NOMO-1 (cell line): ENCODE results near the gene EEA1.
A peak's percentile ranks its signal among the peaks of the same experiment; 100 is the strongest.
"Not testable (repeated sequence)": the region's sequence is repeated elsewhere in the genome, so short reads cannot be mapped to it uniquely, and the experiment has no call there.

Experiments used
- DNase-seq, 2 experiments: peaks; one replicate each; lab custom pipeline; 2025; ENCODE audit not compliant: unreplicated experiment in 2 of 2; lab: John Stamatoyannopoulos, UW

The EEA1 gene

DNA sequence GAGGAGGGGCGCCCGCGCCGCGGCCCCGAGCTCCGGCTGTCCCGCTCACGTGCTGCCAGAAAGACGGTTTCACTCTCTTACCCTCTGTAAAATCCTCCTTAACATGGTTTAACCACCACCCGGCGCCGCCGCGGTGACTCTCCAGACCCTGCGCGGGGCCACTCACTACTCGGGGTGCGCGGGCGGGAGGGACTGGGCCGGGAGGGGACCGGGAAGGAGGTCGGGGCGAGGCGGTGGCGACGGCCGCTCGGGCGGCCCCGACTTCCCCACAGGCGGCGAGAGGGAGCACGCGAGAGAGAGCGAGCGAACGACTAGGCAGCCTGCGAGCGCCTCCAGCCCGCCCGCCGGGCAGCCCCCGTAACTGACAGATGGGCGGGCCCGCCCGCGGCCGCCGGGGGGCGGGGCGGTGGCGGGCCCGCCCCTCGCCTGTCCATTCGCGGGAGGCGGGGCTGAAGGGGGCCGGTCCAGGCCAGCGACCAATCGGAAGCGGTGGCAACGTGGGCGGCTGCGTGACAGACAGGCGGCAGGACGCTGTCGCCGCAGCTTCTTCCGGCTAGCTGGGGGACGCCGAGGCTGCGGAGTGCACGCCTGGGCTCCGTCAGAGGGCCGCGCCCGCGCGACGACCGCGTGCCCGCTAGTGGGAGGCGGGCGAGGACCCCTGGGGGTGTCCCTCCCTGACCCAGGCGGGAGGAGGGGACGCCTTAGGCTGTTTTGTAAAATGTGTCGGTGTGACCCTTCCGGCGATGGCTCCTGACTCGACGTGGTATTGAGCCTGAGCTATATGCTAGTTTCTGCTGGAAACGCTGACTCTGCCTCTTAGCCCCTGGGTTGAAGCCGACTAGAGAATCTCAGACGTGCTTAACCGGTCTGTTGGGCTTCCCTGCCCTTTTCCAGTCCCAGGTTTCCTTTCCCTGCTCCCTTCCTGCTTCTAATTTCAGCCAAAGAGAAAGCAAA is at the start of gene EEA1:
EEA1 (minus strand) TSS at position 334 of the 954 bp plus-strand sequence; CDS start at position 105, 229 bp downstream.
- DNase-seq: peak; percentile 88 to 97

- DNase-seq: no peak
Measured at GRCh38 chr12:92978607-92979006, 49.5 kb upstream of the EEA1 start.

DNA sequence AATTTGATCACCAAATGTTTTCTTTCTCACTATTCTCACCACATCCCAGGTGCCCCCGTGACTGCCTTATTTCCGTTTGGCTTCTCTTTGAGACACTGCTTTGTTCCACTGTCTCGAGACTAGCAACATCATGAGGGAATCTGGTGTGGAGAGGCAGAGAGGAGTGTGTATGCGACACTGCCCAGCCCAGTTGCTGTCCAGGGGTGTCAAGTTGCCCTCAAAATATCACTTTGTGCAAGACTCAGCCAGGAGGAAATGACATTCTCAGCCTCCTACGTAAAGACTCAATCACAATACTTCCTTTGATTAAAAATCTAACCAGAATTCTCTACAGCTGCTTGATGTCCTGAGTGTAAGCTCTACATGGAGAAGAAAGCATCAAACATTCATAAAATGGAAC is 48.2 kb upstream of the EEA1 start:
- DNase-seq: no peak

DNA sequence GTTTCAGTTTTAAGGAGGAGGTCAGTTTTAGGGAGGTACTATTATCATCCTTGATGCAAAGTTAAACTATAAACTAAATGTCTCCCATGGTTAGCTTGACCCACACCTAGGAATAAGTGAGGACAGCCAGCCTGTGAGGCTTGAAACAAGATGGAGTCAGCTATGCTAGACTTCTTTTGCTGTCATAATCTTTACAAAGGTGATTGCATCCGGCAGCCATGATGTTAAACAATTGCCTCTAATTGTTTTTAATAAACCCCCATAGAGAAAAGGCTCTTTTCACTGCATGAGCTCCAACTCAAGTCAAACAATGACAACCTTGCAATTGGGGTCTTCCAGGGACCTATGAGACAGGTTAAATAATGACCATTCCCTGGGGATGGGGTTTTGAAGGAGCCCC is 45.7 kb upstream of the EEA1 start:
- no peak for DNase-seq

DNA sequence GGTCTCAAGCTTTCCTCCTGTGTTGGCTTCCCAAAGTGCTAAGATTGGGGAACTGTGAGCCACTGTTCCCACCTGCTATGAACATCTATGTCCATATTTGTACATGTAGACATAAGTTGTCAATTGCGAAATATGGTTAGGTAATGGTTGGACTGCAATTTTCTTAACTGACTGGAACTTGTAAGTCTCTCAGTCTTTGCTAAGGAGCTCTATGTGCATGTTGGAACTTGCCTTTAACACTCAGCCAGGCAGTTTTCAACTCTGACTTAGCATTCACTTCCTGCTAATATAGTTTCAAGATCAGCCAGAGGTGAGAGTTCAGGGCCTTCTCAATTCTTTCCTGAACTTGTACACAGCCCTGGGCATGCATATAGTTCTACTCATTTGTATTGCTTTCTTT is 44.5 kb upstream of the EEA1 start:
- DNase-seq: peak; percentile 72 to 94

DNA sequence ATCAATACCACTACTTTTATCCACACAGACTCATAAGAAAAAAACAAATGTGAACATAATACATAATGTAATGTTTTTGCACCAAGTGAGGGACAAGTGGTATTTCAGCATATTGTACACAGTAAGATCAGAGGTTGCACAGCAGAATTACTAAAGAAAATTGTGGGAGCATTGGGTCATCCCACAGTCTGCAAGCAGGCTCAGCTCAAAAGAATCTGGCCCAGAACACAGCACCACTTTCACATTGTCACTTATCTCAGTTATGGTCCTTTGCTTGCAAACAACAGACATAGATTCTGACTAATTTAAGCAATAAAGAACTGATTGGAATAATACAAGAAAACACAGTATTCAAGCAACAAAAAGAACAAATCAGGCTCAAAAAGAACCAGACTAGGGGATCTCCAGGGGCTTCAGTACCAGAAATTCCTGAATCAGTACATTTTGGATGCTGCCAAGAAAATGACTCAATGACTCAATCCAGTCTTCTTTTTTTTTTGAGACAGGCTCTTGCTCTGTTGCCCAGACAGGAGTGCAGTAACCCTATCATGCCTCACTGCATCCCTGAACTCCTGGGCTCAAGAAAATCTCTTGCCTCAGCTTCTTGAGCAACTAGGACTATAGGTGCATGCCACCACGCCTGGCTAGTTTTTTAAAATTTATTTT is 42.9 kb upstream of the EEA1 start:
- no peak for DNase-seq

- no peak for DNase-seq
Measured at GRCh38 chr12:92968176-92968813, 39.2 kb upstream of the EEA1 start.

GRCh38 chr12:92964378-92964777 is 35.3 kb upstream of the EEA1 start:
- DNase-seq: not testable (repeated sequence)

DNA sequence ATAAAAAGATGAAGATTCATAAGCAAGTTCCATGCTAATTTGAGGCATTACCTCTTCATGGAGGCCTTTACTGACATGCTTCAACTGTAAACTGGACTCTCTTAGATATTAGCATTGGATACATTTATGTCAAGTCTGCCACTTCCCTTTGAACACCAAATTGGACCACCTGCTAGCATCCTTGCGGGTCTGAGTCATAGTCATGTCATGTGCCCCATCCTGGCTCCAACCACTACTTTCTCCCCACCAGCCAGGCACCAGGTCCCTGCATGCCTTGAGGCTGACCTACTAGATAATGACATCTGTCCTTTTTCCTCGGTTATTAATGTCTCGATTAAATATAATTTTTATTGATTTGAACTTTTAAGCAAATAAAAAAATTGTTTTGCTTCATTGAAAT is 32.9 kb upstream of the EEA1 start:
- no peak for DNase-seq

DNA sequence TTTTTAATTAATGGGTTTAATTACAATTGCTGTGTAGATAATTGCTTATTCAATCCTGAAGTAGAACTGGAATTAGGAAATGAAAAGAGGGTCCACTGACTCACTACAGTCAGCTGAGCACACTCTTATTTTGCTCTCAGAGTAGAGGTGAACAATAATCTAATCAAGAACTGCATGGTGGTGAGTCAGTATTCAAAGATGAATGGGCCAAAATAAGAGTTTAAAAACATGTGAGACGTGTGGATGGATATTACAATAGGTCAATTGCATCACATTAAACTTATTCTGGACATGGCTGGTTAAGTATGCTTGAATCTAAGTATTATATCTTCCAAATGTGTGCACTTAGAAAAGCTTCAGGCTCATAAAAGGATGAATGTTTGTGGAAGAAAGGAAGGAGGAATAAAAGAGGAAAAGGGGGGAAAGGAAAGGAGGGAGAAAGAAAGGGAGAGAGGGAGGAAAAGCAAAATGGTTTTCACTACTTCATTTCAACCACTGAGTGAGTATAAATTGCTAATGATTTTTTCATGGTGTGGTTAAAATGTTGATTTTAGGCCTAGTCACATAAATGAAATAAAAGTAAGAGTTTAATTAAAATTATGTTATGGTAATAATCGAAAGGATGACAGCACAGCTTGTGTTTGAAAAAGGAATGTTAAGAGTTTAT is 27.0 kb upstream of the EEA1 start:
- DNase-seq: no peak

DNA sequence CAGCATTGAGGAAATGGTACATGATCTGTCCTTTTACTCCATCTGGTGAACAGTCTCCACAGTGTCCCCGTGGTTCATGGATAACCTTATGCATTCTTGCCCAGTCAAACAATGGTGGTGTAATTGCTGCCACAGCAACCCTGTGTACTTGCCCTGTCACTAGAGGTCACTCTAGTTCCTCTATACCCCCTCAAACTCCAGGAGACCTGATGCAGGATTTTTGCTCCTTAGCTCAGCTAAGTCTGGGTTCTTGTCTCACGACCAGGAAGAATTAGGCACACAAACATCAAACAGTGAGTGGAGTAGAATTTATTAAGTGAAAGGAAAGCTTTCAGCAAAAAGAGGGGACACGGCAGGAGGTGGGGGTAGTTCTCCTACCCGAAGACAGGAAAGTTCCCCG is 24.7 kb upstream of the EEA1 start:
- DNase-seq: no peak

DNA sequence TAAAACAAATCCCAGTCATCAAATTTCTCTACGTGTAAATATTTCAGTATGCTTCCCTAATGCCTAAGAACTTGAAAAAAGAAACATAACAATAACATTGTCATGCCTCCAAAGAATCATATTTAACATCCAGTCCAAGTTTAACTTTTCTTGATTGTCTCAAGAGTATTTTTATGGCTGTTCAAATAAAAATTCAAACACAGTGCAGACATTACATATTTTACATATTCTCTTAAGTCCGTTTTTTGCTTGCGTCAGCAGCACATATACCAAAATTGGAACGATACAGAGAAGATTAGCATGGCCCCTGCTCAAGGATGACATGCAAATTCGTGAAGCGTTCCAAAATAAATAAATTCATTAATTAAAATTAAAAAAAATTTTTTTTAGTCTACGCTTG is 23.3 kb upstream of the EEA1 start:
- no peak for DNase-seq

DNA sequence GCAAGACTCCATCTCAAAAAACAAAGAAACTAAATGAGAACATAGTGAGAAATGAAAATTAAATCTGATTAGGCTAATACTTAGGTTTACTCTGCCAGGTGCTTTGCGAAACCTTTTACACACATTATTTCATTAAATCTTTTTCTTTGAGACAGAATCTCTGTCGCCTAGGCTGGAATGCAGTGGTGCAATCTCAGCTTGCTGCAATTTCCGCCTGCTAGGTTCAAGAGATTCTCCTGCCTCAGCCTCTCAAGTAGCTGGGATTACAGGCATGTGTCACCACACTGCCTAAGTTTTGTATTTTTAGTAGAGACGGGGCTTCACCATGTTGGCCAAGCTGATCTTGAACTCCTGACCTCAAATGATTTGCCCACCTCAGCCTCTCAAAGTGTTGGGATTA is 21.9 kb upstream of the EEA1 start:
- no peak for DNase-seq

GRCh38 chr12:92950011-92950410 is 20.9 kb upstream of the EEA1 start:
- no peak for DNase-seq

DNA sequence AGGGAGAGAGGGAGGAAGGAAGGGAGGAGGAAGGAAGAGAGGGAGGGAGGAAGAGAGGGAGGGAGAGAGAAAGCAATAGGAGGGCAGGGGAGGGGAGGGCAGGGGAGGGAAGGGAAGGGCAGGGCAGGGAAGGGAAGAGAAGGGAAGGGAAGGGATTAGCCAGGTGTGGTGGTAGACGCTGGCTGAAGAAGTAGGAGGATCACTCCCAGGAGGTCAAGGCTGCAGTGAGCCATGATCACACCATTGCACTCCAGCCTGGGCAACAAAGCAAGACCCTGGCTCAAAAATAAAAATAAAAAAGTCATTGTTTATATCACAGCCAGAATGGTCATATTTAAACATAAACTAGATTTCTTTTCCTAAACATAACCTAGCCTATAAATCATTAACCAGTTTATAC is 20.4 kb upstream of the EEA1 start:
- no peak for DNase-seq

DNA sequence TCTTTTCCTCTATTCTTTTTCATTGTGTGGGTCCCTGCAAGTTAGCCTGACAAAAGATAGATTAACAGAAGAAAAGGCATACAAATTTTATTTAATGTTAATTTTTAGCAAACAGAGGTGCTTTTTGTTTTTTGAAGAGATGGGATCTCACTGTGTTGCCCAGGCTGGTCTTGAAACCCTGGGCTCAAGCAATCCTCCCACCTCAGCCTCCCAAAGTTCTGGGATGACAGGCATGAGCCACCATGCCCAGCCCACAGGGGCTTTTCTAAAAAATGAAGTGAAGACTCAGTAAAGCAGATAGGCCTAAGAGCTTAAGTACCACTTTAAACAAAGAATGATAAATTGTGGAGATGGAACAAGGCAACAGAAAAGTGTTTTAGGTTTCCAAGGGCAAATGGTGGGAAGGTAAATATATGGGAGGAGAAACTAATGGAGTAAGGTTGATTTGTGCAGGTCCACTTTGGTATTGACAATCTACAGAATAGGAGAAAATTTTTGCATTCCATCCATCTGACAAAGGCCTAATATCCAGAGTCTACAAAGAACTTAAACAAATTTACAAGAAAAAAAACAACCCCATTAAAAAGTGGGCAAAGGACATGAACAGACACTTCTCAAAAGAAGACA is 18.6 kb upstream of the EEA1 start:
- no peak for DNase-seq

GRCh38 chr12:92945659-92946220 is 16.6 kb upstream of the EEA1 start:
- DNase-seq: no peak

- DNase-seq: no peak
Measured at GRCh38 chr12:92943482-92944250, 14.6 kb upstream of the EEA1 start.

GRCh38 chr12:92942905-92943304 is 13.8 kb upstream of the EEA1 start:
- no peak for DNase-seq

DNA sequence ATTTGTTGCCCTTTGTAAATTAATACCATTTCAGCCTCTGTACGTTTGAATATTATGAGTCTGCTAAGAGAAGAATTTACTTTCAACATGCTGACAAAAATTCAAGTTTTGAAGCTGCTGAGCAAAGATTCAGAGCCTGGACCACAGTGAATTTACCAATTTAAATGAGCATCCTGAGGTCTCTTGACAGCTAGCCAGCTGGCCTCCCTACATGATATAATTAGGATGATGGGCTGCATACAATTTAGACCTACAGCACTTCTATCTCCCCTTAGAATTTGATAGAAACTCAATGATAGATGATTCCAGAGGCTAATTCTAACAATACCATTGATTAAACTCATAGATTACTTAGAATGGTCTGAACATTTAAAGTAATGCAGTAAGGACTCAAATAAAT is 10.0 kb upstream of the EEA1 start:
- no peak for DNase-seq
